ENCODE data around the gene ATF7IP2. TPM values are rescaled to one million over a fixed set of nuclear protein-coding genes. Genes with fewer than 3 reads are reported as not detected.

Gene ATF7IP2
- total and polyA plus RNA-seq, 2 of the 13 experiments (the other 11 are each of a cell fraction or from before 2014, with no cell fraction given) = 117 to 217 TPM

- TF ChIP-seq ZNF451 (CRISPR knock-in tag; IDR thresholded peaks at IDR 0.05) = no peak
- TF ChIP-seq ZNF644 (CRISPR knock-in tag; IDR thresholded peaks at IDR 0.05; ENCODE audit: low read depth) = 0 out of 2 replicates have a peak, but pooled peaks have one; percentile 36
- TF ChIP-seq SMYD3 (CRISPR knock-in tag; IDR thresholded peaks at IDR 0.05) = no peak
- TF ChIP-seq TEAD2 (CRISPR knock-in tag; IDR thresholded peaks at IDR 0.05) = 0 out of 2 replicates have a peak, but pooled peaks have one; percentile 19
- no peak for TF ChIP-seq RELA (CRISPR knock-in tag; IDR thresholded peaks at IDR 0.05)
- no peak for TF ChIP-seq USF2 (IDR thresholded peaks at IDR 0.05; ENCODE audit: low read depth, low read length)
- TF ChIP-seq USF2 (CRISPR knock-in tag; IDR thresholded peaks at IDR 0.05; ENCODE audit: borderline replicate concordance) = no peak
- 0 out of 2 replicates have a peak, but pooled peaks have one; percentile 12 for TF ChIP-seq THAP11 (CRISPR knock-in tag; IDR thresholded peaks at IDR 0.05)
- no peak for TF ChIP-seq HNF4G (IDR thresholded peaks at IDR 0.05; ENCODE audit: borderline replicate concordance, low read depth, low read length)
- no peak for TF ChIP-seq HNF4G (CRISPR knock-in tag; IDR thresholded peaks at IDR 0.05; ENCODE audit: borderline replicate concordance, low read depth)
- TF ChIP-seq AFF4 (CRISPR knock-in tag; IDR thresholded peaks at IDR 0.05) = no peak
- no peak for TF ChIP-seq ZNF331 (CRISPR knock-in tag; IDR thresholded peaks at IDR 0.05)
- TF ChIP-seq ZNF318 (CRISPR knock-in tag; IDR thresholded peaks at IDR 0.05) = 0 out of 2 replicates have a peak, but pooled peaks have one; percentile 37
- no peak for TF ChIP-seq ZBTB46 (CRISPR knock-in tag; IDR thresholded peaks at IDR 0.05; ENCODE audit: borderline replicate concordance)
Measured at GRCh38 chr16:10390867-10391266, 5.0 kb downstream of the ATF7IP2 start (continued).
